GM18517 (cell line): ENCODE results near the gene UST.

ENCODE experiments used
- ATAC-seq: cut with Tn5 transposase; IDR thresholded peaks from one replicate; pipeline ENCODE4 v1.9.1; 2021; ENCODE audit warnings: mild to moderate bottlenecking, moderate library complexity; ENCODE audit not compliant: unreplicated experiment

UST gene

GRCh38 chr6:148746363-148747144 lies at the start of gene UST:
Gene UST (plus strand): TSS chr6:148747030. CDS start chr6:148747431, 401 bp downstream.
- ATAC-seq: no peak

GRCh38 chr6:148697895-148698440 lies 48.9 kb upstream of the UST start:
- ATAC-seq: no peak

- ATAC-seq: no peak
Measured at GRCh38 chr6:148698671-148699180, 48.1 kb upstream of the UST start.

- no peak for ATAC-seq
Measured at GRCh38 chr6:148700047-148700715, 46.6 kb upstream of the UST start.

GRCh38 chr6:148700741-148701311 lies 46.0 kb upstream of the UST start:
- ATAC-seq: peak; percentile 80

- no peak for ATAC-seq
Measured at GRCh38 chr6:148701375-148701774, 45.5 kb upstream of the UST start.

GRCh38 chr6:148703900-148704299 lies 42.9 kb upstream of the UST start:
- no peak for ATAC-seq

GRCh38 chr6:148704400-148705246 lies 42.2 kb upstream of the UST start:
- ATAC-seq: no peak

GRCh38 chr6:148708707-148709106 lies 38.1 kb upstream of the UST start:
- no peak for ATAC-seq

GRCh38 chr6:148709577-148709976 lies 37.3 kb upstream of the UST start:
- no peak for ATAC-seq

GRCh38 chr6:148711833-148712654 lies 34.8 kb upstream of the UST start:
- ATAC-seq: no peak

GRCh38 chr6:148713033-148713738 lies 33.6 kb upstream of the UST start:
- ATAC-seq: no peak

- ATAC-seq: no peak
Measured at GRCh38 chr6:148713921-148714320, 32.9 kb upstream of the UST start.

- no peak for ATAC-seq
Measured at GRCh38 chr6:148716811-148717210, 30.0 kb upstream of the UST start.

GRCh38 chr6:148720406-148720805 lies 26.4 kb upstream of the UST start:
- ATAC-seq: no peak

GRCh38 chr6:148720897-148721296 lies 25.9 kb upstream of the UST start:
- ATAC-seq: no peak

GRCh38 chr6:148723484-148723883 lies 23.3 kb upstream of the UST start:
- ATAC-seq: no peak

- ATAC-seq: no peak
Measured at GRCh38 chr6:148724428-148724827, 22.4 kb upstream of the UST start.

GRCh38 chr6:148727104-148727503 lies 19.7 kb upstream of the UST start:
- ATAC-seq: no peak
